OCI-LY3 (cell line): ENCODE measurements around the gene DCHS2.

Experiments
- H2AFZ ChIP-seq: fragments of 200-600, 300-600 bp; shearing (Covaris generic); 2 replicates; pipeline ENCODE4 v1.6.0; 2014; ENCODE audit warnings: antibody characterized with exemption, low read depth, low read length
- H3K27ac ChIP-seq: fragments of 200-600, 300-600 bp; sonication (generic); 2 replicates; pipeline ENCODE4 v1.5.1; 2014; ENCODE audit warnings: mild to moderate bottlenecking, low read length, moderate library complexity, mixed read lengths
- H3K27me3 ChIP-seq: fragments of 200-600, 300-600 bp; sonication (generic); 2 replicates; pipeline ENCODE4 v1.6.1; 2014; ENCODE audit warnings: low read depth, low read length, mixed read lengths
- H3K36me3 ChIP-seq: fragments of 200-600, 300-600 bp; sonication (generic); replicated peaks from 2 replicates; pipeline ENCODE3; 2014; ENCODE audit warnings: low read depth, low read length, mixed read lengths
- H3K4me1 ChIP-seq: fragments of 300-600, 200-600 bp; sonication (generic); 2 replicates; pipeline ENCODE4 v1.6.1; 2014; ENCODE audit warnings: low read length, mixed read lengths
- H3K4me2 ChIP-seq: fragments of 200-600, 300-600 bp; sonication (generic); 2 replicates; pipeline ENCODE4 v1.6.1; 2014; ENCODE audit warnings: low read length, mixed read lengths
- H3K4me3 ChIP-seq: fragments of 300-600, 200-600 bp; sonication (generic); 2 replicates; pipeline ENCODE4 v1.5.1; 2014; ENCODE audit warnings: antibody characterized with exemption, mild to moderate bottlenecking, low read length, moderate library complexity
- H3K79me2 ChIP-seq: fragments of 300-600, 200-600 bp; shearing (Covaris generic); 2 replicates; pipeline ENCODE4 v1.6.1; 2014; ENCODE audit warnings: mild to moderate bottlenecking, low read length, mixed read lengths
- H3K9ac ChIP-seq: fragments of 300-600, 200-600 bp; shearing (Covaris generic); 2 replicates; pipeline ENCODE4 v1.6.0; 2014; ENCODE audit warnings: mild to moderate bottlenecking, low read length, moderate library complexity
- H3K9me3 ChIP-seq: fragments of 200-600, 300-600 bp; shearing (Covaris generic); 2 replicates; pipeline ENCODE4 v1.6.1; 2014; ENCODE audit warnings: low read length, mixed read lengths; ENCODE audit not compliant: insufficient read depth
- H4K20me1 ChIP-seq: fragments of 200-600, 300-600 bp; sonication (generic); 2 replicates; pipeline ENCODE4 v1.6.1; 2016; ENCODE audit warnings: low read length, mixed read lengths; ENCODE audit not compliant: insufficient read depth
- EZH2phosphoT487 ChIP-seq: fragments of 200-600 bp; shearing (Covaris generic); IDR thresholded peaks from 2 replicates; pipeline ENCODE4 v1.6.1; 2018; ENCODE audit warnings: antibody characterized with exemption, mixed run types, low read depth
- TF ChIP-seq, protein P1 (sequence below): fragments of 200-600, 300-600 bp; sonication (generic); IDR thresholded peaks from 2 replicates; pipeline ENCODE4 v1.5.1; 2014; ENCODE audit warnings: antibody characterized with exemption, low read length, low read depth

Gene DCHS2

GRCh38 chr4:154312246-154312645 lies 179.4 kb downstream of the DCHS2 start:
- Histone ChIP-seq H3K4me3 (no peak overlapping the region), H3K36me3 (no peaks in the 10 kb centered on the region), H3K4me2 (no peak overlapping the region), H3K27ac (no peak overlapping the region), H3K79me2 (no peaks in the 10 kb centered on the region), H3K4me1 (peaks cover 3% of the 10 kb centered on the region; the same call in 1 of the 2 replicates), H2AFZ (no peak overlapping the region), H3K27me3 (no peaks in the 10 kb centered on the region), H4K20me1 (no peaks in the 10 kb centered on the region), H3K9me3 (no peaks in the 10 kb centered on the region), H3K9ac (no peak overlapping the region)
- no peak for TF ChIP-seq EZH2phosphoT487
- TF ChIP-seq, protein P1, sequence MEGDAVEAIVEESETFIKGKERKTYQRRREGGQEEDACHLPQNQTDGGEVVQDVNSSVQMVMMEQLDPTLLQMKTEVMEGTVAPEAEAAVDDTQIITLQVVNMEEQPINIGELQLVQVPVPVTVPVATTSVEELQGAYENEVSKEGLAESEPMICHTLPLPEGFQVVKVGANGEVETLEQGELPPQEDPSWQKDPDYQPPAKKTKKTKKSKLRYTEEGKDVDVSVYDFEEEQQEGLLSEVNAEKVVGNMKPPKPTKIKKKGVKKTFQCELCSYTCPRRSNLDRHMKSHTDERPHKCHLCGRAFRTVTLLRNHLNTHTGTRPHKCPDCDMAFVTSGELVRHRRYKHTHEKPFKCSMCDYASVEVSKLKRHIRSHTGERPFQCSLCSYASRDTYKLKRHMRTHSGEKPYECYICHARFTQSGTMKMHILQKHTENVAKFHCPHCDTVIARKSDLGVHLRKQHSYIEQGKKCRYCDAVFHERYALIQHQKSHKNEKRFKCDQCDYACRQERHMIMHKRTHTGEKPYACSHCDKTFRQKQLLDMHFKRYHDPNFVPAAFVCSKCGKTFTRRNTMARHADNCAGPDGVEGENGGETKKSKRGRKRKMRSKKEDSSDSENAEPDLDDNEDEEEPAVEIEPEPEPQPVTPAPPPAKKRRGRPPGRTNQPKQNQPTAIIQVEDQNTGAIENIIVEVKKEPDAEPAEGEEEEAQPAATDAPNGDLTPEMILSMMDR = no peak

GRCh38 chr4:154310578-154310977 lies 181.0 kb downstream of the DCHS2 start:
- Histone ChIP-seq H3K79me2 (no peaks in the 10 kb centered on the region), H3K9ac (no peak overlapping the region), H2AFZ (no peak overlapping the region), H3K27ac (no peak overlapping the region), H3K4me2 (no peak overlapping the region), H3K4me3 (no peak overlapping the region), H4K20me1 (no peaks in the 10 kb centered on the region), H3K4me1 (peaks cover 6% of the 10 kb centered on the region), H3K27me3 (no peaks in the 10 kb centered on the region), H3K9me3 (no peaks in the 10 kb centered on the region), H3K36me3 (no peaks in the 10 kb centered on the region)
- TF ChIP-seq, protein P1 = no peak
- TF ChIP-seq EZH2phosphoT487 = no peak

DNA sequence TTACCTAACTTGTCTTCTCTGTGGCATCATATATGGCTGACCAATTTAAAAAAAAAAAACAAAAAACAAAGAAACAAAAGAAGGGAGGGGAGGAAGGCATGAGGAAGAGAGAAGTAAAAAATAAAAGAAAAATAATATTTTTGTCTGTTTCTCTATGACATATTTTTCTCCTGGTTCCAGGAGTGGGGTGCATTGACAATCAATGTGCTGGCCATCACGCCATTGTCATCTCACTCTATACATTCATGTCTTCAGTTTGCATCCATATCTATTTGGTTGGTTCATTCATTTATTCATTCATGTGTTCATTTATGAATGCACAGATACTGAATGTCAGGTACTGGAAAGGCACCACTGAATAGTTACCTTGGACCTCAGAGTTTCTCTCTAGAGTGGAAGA lies 183.4 kb downstream of the DCHS2 start:
- no peak overlapping the region for H3K4me2 ChIP-seq
- no peak overlapping the region for H3K9ac ChIP-seq
- H3K27me3 ChIP-seq = no peaks in the 10 kb centered on the region
- H3K9me3 ChIP-seq = no peaks in the 10 kb centered on the region
- no peak overlapping the region for H2AFZ ChIP-seq
- no peak overlapping the region for H3K4me3 ChIP-seq
- peaks cover 4% of the 10 kb centered on the region for H3K4me1 ChIP-seq
- TF ChIP-seq, protein P1 = no peak
- no peak for TF ChIP-seq EZH2phosphoT487
- no peaks in the 10 kb centered on the region for H4K20me1 ChIP-seq
- H3K79me2 ChIP-seq = no peaks in the 10 kb centered on the region
- H3K27ac ChIP-seq = no peak overlapping the region
- no peaks in the 10 kb centered on the region for H3K36me3 ChIP-seq

DNA sequence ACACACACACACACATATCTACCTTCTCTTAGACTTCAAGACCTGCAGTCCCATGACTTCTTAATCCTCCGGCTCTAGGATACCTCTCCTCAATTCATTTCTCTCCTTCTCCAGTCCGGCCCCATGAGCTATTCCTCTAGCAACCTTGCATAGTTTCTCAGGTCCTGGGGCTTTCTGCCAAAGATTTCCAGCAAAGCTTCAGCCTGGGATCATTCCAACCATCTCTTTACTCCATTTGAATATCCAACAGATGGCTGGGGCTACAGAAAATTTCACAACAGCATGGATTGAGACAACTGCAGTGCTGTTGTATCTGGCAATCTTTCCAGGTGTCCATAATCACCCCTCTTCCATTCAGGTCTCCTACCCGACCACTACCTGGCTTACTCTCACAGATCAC lies 184.1 kb downstream of the DCHS2 start:
- Histone ChIP-seq H3K4me1 (peaks cover 4% of the 10 kb centered on the region), H3K27me3 (no peaks in the 10 kb centered on the region), H3K27ac (no peak overlapping the region), H4K20me1 (no peaks in the 10 kb centered on the region), H3K9ac (no peak overlapping the region), H3K9me3 (no peaks in the 10 kb centered on the region), H3K4me3 (no peak overlapping the region), H2AFZ (no peak overlapping the region), H3K36me3 (no peaks in the 10 kb centered on the region), H3K79me2 (no peaks in the 10 kb centered on the region), H3K4me2 (no peak overlapping the region)
- TF ChIP-seq EZH2phosphoT487 = no peak
- TF ChIP-seq, protein P1 = no peak
